ENCODE measurements around the gene GCC1. TPM values are rescaled to one million over a fixed set of nuclear protein-coding genes. Genes with fewer than 3 reads are reported as not detected.

Gene GCC1
- total RNA-seq, 1 experiment from 2014 or later, result 19.1 TPM

DNA sequence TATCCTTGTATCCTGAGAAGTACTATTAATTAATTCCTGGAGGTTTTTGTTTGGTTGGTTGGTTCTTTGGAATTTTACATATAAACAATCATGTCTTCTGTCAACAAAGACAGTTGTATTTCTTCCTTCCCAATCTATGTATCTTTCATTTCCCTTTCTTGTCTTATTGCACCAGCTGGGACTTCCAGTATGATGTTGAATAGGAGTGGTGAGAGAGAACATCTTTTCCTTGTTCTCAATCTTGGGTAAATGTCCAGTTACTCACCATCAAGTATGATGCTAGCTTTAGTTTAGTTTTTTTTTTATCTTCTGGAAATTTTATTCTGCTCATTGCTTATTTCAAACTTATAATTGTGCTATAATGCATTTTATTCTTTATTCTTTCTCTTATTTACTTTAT, 39.9 kb upstream of the GCC1 start:
- intact Hi-C loops (cut with micrococcal nuclease; ENCODE audit: unreplicated experiment) (no loop called here), in situ Hi-C loops (cut with HindIII; ENCODE audit: low pct_unique_long_range_greater_than_20kb, low sequenced_read_pairs) (no loop called here)
- Histone ChIP-seq H3K36me3 (ENCODE audit: control insufficient read depth, insufficient read depth, low read length) (no peaks in the 10 kb centered on the region), H3K4me3 (ENCODE audit: low read depth in 2 of 2, low read length in 2 of 2) (no peak overlapping the region), H3K27ac (ENCODE audit: low read length) (no peak overlapping the region), H3K9me3 (ENCODE audit: control insufficient read depth, insufficient read depth, low read depth, low read length) (no peaks in the 10 kb centered on the region), H3K4me1 (ENCODE audit: control insufficient read depth, insufficient read depth, low read length) (no peaks in the 10 kb centered on the region; the same call in 1 of the 2 replicates), H3K27me3 (ENCODE audit: control insufficient read depth, insufficient read depth, low read length) (peaks cover 22% of the 10 kb centered on the region)
- CTCF ChIA-PET, result no interaction called here
- no peak for DNase-seq (ENCODE audit: low read depth, low spot score)
- TF ChIP-seq SIN3A (IDR thresholded peaks at IDR 0.05; ENCODE audit: borderline replicate concordance, insufficient read depth, low read depth, low read length) (no peak), TCF7L2 (IDR thresholded peaks at IDR 0.05; ENCODE audit: low read depth, low read length) (no peak), POLR2AphosphoS5 (IDR thresholded peaks at IDR 0.05; ENCODE audit: low read depth, low read length) (no peak)
- TF ChIP-seq, protein P1, sequence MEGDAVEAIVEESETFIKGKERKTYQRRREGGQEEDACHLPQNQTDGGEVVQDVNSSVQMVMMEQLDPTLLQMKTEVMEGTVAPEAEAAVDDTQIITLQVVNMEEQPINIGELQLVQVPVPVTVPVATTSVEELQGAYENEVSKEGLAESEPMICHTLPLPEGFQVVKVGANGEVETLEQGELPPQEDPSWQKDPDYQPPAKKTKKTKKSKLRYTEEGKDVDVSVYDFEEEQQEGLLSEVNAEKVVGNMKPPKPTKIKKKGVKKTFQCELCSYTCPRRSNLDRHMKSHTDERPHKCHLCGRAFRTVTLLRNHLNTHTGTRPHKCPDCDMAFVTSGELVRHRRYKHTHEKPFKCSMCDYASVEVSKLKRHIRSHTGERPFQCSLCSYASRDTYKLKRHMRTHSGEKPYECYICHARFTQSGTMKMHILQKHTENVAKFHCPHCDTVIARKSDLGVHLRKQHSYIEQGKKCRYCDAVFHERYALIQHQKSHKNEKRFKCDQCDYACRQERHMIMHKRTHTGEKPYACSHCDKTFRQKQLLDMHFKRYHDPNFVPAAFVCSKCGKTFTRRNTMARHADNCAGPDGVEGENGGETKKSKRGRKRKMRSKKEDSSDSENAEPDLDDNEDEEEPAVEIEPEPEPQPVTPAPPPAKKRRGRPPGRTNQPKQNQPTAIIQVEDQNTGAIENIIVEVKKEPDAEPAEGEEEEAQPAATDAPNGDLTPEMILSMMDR (IDR thresholded peaks at IDR 0.05), result no peak
- TF ChIP-seq, protein P2, sequence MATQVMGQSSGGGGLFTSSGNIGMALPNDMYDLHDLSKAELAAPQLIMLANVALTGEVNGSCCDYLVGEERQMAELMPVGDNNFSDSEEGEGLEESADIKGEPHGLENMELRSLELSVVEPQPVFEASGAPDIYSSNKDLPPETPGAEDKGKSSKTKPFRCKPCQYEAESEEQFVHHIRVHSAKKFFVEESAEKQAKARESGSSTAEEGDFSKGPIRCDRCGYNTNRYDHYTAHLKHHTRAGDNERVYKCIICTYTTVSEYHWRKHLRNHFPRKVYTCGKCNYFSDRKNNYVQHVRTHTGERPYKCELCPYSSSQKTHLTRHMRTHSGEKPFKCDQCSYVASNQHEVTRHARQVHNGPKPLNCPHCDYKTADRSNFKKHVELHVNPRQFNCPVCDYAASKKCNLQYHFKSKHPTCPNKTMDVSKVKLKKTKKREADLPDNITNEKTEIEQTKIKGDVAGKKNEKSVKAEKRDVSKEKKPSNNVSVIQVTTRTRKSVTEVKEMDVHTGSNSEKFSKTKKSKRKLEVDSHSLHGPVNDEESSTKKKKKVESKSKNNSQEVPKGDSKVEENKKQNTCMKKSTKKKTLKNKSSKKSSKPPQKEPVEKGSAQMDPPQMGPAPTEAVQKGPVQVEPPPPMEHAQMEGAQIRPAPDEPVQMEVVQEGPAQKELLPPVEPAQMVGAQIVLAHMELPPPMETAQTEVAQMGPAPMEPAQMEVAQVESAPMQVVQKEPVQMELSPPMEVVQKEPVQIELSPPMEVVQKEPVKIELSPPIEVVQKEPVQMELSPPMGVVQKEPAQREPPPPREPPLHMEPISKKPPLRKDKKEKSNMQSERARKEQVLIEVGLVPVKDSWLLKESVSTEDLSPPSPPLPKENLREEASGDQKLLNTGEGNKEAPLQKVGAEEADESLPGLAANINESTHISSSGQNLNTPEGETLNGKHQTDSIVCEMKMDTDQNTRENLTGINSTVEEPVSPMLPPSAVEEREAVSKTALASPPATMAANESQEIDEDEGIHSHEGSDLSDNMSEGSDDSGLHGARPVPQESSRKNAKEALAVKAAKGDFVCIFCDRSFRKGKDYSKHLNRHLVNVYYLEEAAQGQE (IDR thresholded peaks at IDR 0.05; ENCODE audit: insufficient read depth in 1 of 2, low read depth in 2 of 2, low read length in 1 of 2), result no peak
- POLR2A ChIA-PET, result no interaction called here
- no peak for ATAC-seq
- no TSS peak for BruUV-seq (replicated peaks)

DNA sequence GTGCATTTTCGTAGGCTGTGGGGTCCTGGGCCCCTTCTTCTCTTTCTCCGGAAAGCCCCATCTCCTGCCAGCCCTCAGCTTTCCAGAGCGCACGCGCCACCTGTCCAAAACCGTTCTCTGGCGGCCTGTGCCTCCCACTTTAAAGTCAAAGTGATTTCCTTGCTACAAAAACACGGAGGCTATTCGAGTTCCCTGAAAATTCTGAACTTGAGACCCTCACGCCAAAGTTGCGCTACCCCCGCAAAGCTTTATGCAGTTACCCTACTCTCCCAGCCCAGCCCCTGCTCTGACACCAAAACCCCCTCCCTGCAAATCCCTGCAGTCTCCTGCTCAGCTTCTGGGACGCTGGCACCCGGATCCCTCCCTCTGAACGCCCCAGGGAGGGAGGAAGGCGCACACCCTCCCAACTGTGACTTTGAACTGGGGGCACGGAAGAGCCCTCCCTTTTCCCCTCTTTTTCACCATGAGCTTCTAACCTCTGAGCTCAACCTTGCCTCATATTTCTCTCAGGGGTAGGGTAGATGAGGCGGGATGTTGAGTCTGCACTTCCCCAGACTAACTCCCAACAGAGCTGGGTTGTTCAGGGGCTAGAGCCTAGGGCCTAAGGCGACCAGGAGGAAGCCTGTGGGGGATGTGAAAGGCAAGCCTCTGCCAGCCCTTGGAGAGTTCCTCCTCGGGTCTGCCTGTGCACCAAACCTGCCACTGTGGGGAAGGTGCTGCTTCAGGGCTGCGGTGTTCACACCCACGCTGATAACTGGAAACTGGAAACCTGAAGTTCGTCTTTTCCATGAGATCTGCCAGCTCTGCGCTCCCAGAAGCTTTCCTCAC, 35.2 kb upstream of the GCC1 start:
- Histone ChIP-seq H3K36me3 (ENCODE audit: control insufficient read depth, insufficient read depth, low read length) (no peaks in the 10 kb centered on the region), H3K4me1 (ENCODE audit: control insufficient read depth, insufficient read depth, low read length) (no peaks in the 10 kb centered on the region; the same call in 1 of the 2 replicates), H3K27me3 (ENCODE audit: control insufficient read depth, insufficient read depth, low read length) (peaks cover 54% of the 10 kb centered on the region), H3K27ac (ENCODE audit: low read length) (no peak overlapping the region), H3K9me3 (ENCODE audit: control insufficient read depth, insufficient read depth, low read depth, low read length) (no peaks in the 10 kb centered on the region), H3K4me3 (ENCODE audit: low read depth in 2 of 2, low read length in 2 of 2) (peak overlapping the region in 1 of 2 experiments; percentile 3; a peak in 1 of 4 replicates)
- intact Hi-C loops (cut with micrococcal nuclease; ENCODE audit: unreplicated experiment), result no loop called here
- ATAC-seq (peak; percentile 69), DNase-seq (ENCODE audit: low read depth, low spot score) (no peak)
- ChIA-PET POLR2A (interaction anchor here (0.7 kb wide), 1 partner anchor 12 kb away, joined by 4 read pairs; no protein-coding TSS in a partner anchor), CTCF (interaction anchor here (0.5 kb wide), 1 partner anchor 8 kb away, joined by 3 read pairs; no protein-coding TSS in a partner anchor)
- no TSS peak for BruUV-seq (replicated peaks)
- TF ChIP-seq TCF7L2 (IDR thresholded peaks at IDR 0.05; ENCODE audit: low read depth, low read length) (no peak), POLR2AphosphoS5 (IDR thresholded peaks at IDR 0.05; ENCODE audit: low read depth, low read length) (no peak), SIN3A (IDR thresholded peaks at IDR 0.05; ENCODE audit: borderline replicate concordance, insufficient read depth, low read depth, low read length) (no peak)
- TF ChIP-seq, protein P1 (IDR thresholded peaks at IDR 0.05), result no peak
- TF ChIP-seq, protein P2 (IDR thresholded peaks at IDR 0.05; ENCODE audit: insufficient read depth in 1 of 2, low read depth in 2 of 2, low read length in 1 of 2), result no peak
- in situ Hi-C loops (cut with HindIII; ENCODE audit: low pct_unique_long_range_greater_than_20kb, low sequenced_read_pairs), result no loop called here

Data from Panc1 (cell line).